ENCODE data around the gene KBTBD8. TPM values are rescaled to one million over a fixed set of nuclear protein-coding genes. Genes with fewer than 3 reads are reported as not detected.

The KBTBD8 gene
- total and polyA plus RNA-seq, 2 of the 8 experiments (the other 6 are each of a cell fraction or from before 2014, with no cell fraction given) = 3.2 to 23.9 TPM

- Histone ChIP-seq H3K23me2 (ENCODE audit: low read depth, low read length) (no peaks in the 10 kb centered on the region), H4K8ac (ENCODE audit: extremely low read depth, insufficient read depth, low read length) (no peak overlapping the region), H3K79me2 (ENCODE audit: control insufficient read depth in 1 of 2, insufficient read depth in 2 of 2, low read length in 2 of 2) (no peaks in the 10 kb centered on the region), H3K4ac (replicated peaks; ENCODE audit: insufficient read length, low read depth, low read length) (no peak overlapping the region), H3K18ac (ENCODE audit: extremely low read depth, low read length) (no peak overlapping the region), H4K91ac (replicated peaks; ENCODE audit: insufficient read length, low read length) (no peak overlapping the region), H3K27ac (ENCODE audit: low read depth, low read length) (no peak overlapping the region), H4K5ac (ENCODE audit: insufficient read length, low read depth, low read length) (no peak overlapping the region), H3K4me3 (ENCODE audit: extremely low read depth in 1 of 4, insufficient read depth in 2 of 4, low read depth in 3 of 4, low read length in 4 of 4) (no peak overlapping the region), H2BK15ac (ENCODE audit: low read length) (no peak overlapping the region), H3K9me3 (ENCODE audit: insufficient read depth in 2 of 2, low read depth in 1 of 2, low read length in 1 of 2) (no peaks in the 10 kb centered on the region), H3K23ac (ENCODE audit: insufficient read length) (no peak overlapping the region), H3K9ac (replicated peaks in 1 of 4; ENCODE audit: extremely low read depth in 1 of 4, low read depth in 3 of 4, low read length in 3 of 4) (no peak overlapping the region), H2AK5ac (ENCODE audit: low read depth, low read length) (no peak overlapping the region), H2AFZ (ENCODE audit: low read length) (no peak overlapping the region), H4K20me1 (replicated peaks in 1 of 2; ENCODE audit: control insufficient read depth in 1 of 2, insufficient read depth in 2 of 2, low read length in 2 of 2) (no peaks in the 10 kb centered on the region), H3K14ac (ENCODE audit: insufficient read length) (no peak overlapping the region), H2BK5ac (ENCODE audit: low read depth, low read length) (no peak overlapping the region), H2BK120ac (replicated peaks; ENCODE audit: low read depth, low read length) (no peak overlapping the region), H2BK12ac (ENCODE audit: low read depth, low read length) (no peak overlapping the region), H2BK20ac (ENCODE audit: low read length) (no peak overlapping the region), H3K4me2 (ENCODE audit: insufficient read depth in 1 of 2, low read depth in 2 of 2, low read length in 2 of 2) (no peak overlapping the region; a peak in 1 of 4 replicates), H3K56ac (replicated peaks; ENCODE audit: insufficient read length, low read depth, low read length) (no peak overlapping the region), H3K79me1 (ENCODE audit: low read depth, low read length) (no peaks in the 10 kb centered on the region), H3K27me3 (replicated peaks in 1 of 4; ENCODE audit: control insufficient read depth in 3 of 4, extremely low read depth in 1 of 4, insufficient read depth in 3 of 4, low read length in 3 of 4) (no peaks in the 10 kb centered on the region; a peak in 1 of 7 replicates), H3K36me3 (ENCODE audit: control insufficient read depth in 2 of 4, insufficient read depth in 4 of 4, low read length in 3 of 4) (no peaks in the 10 kb centered on the region), H3K4me1 (replicated peaks in 1 of 4; ENCODE audit: control insufficient read depth in 3 of 4, insufficient read depth in 4 of 4, low read length in 3 of 4) (peaks cover 0 to 3% (median 1%) of the 10 kb centered on the region in 4 experiments; a peak in 2 of 7 replicates)
- CTCF ChIA-PET (ENCODE audit: partially characterized antibody) = interaction anchor here (1.2 to 5.5 kb wide), 3 partner anchors 16 to 156 kb away, joined by 3 to 28 read pairs (median 6); no protein-coding TSS in a partner anchor
- 90% methylated on average over 4 of the region's 4 CpGs; no CpG with 5 or more reads in 1 of the 2 experiments for WGBS, 2 experiments (ENCODE audit: extremely low coverage in 1 of 2, insufficient coverage in 1 of 2, insufficient read length in 1 of 2, insufficient replicate concordance in 2 of 2, low coverage in 1 of 2, low lambda C conversion rate in 2 of 2, missing lambda C conversion rate in 1 of 2)
- POLR2A ChIA-PET (ENCODE audit: partially characterized antibody) = no interaction called here
- DNase-seq (ENCODE audit: low read depth in 1 of 2, low spot score in 2 of 2) (no peak), FAIRE-seq (no peak)
- TF ChIP-seq RNF2 (IDR thresholded peaks at IDR 0.05; ENCODE audit: borderline replicate concordance, low read depth, low read length, missing control alignments, poor library complexity, severe bottlenecking) = no peak
- TF ChIP-seq TEAD4 (IDR thresholded peaks at IDR 0.05; ENCODE audit: low read depth, low read length) = no peak
- TF ChIP-seq GABPA (IDR thresholded peaks at IDR 0.05; ENCODE audit: borderline replicate concordance, insufficient read depth, low read length) = no peak
- no peak for TF ChIP-seq BCL11A (IDR thresholded peaks at IDR 0.05; ENCODE audit: low read depth in 2 of 2, low read length in 2 of 2)
These were observed 44.1 kb upstream of the KBTBD8 start for GRCh38 chr3:66953934-66954445.
